Panc1 (cell line): ENCODE results near the gene SOX5. TPM values are rescaled to one million over a fixed set of nuclear protein-coding genes. Genes with fewer than 3 reads are reported as not detected.

Source experiments
- ATAC-seq: fragments of 200-7000 bp; cut with Tn5 transposase; 2 replicates; pipeline ENCODE4 v1.9.1; 2020; ENCODE audit warnings: mild to moderate bottlenecking, moderate library complexity
- BruUV-seq: library from RNA; stranded (reverse); fragments of 400-500 nt; replicated peaks from 2 replicates; lab custom pipeline; 2021; lab: Mats Ljungman, UMichigan
- CTCF ChIA-PET: fragments of 300-600 bp; sonication (Branson Sonifier 250); formaldehyde crosslinking; loops from one replicate; lab custom pipeline; 2022; ENCODE audit warnings: antibody characterized with exemption; lab: Charles Lee
- POLR2A ChIA-PET: fragments of 300-600 bp; sonication (Branson Sonifier 250); formaldehyde crosslinking; loops from one replicate; lab custom pipeline; 2022; ENCODE audit warnings: antibody characterized with exemption; lab: Charles Lee
- DNase-seq: peaks from one replicate; pipeline ENCODE4 v3.0.0-alpha.2; 2010; ENCODE audit warnings: low read depth, low spot score
- H3K27ac ChIP-seq: 2 replicates; pipeline ENCODE4 v1.5.1; 2011; ENCODE audit warnings: mild to moderate bottlenecking, low read length, inconsistent platforms
- H3K27me3 ChIP-seq: fragments of 200-500 bp; sonication (Bioruptor generic); 2 replicates; pipeline ENCODE4 v1.6.0; 2014; ENCODE audit warnings: low read length, inconsistent platforms; ENCODE audit not compliant: control insufficient read depth, insufficient read depth
- H3K36me3 ChIP-seq: fragments of 200-500 bp; sonication (Bioruptor generic); 2 replicates; pipeline ENCODE4 v1.5.1; 2014; ENCODE audit warnings: inconsistent platforms, mild to moderate bottlenecking, low read length, moderate library complexity; ENCODE audit not compliant: control insufficient read depth, insufficient read depth
- H3K4me1 ChIP-seq: 2 replicates; pipeline ENCODE4 v1.5.1; 2011; ENCODE audit warnings: inconsistent platforms, mild to moderate bottlenecking, low read length, moderate library complexity; ENCODE audit not compliant: control insufficient read depth, insufficient read depth
- H3K4me3 ChIP-seq, 2 experiments: 2 replicates each; pipeline ENCODE4 v1.5.1; 2011 to 2012; ENCODE audit warnings: low read depth in 2 of 2, low read length in 2 of 2, mild to moderate bottlenecking in 2 of 2, inconsistent platforms in 1 of 2, moderate library complexity in 1 of 2
- H3K9me3 ChIP-seq: fragments of 200-500 bp; sonication (Bioruptor generic); 2 replicates; pipeline ENCODE4 v1.5.1; 2014; ENCODE audit warnings: low read depth, mild to moderate bottlenecking, inconsistent platforms, low read length, moderate library complexity; ENCODE audit not compliant: control insufficient read depth, insufficient read depth
- CTCF ChIP-seq: fragments of 450-650 bp; IDR thresholded peaks from 2 replicates; pipeline ENCODE4 v1.5.1; 2017; ENCODE audit warnings: mild to moderate bottlenecking
- POLR2AphosphoS5 ChIP-seq: IDR thresholded peaks from 2 replicates; pipeline ENCODE4 v1.6.1; 2012; ENCODE audit warnings: mild to moderate bottlenecking, low read depth, low read length, moderate library complexity
- REST ChIP-seq, 2 experiments: IDR thresholded peaks; 2 replicates each; pipeline ENCODE4 v1.6.1; 2011 to 2012; ENCODE audit warnings: low read depth in 2 of 2, control low read depth in 1 of 2, low read length in 1 of 2, mild to moderate bottlenecking in 1 of 2, moderate library complexity in 1 of 2; ENCODE audit not compliant: insufficient read depth in 1 of 2
- SIN3A ChIP-seq: IDR thresholded peaks from 2 replicates; pipeline ENCODE4 v1.6.1; 2012; ENCODE audit warnings: low read depth, mild to moderate bottlenecking, low read length, moderate library complexity, borderline replicate concordance; ENCODE audit not compliant: insufficient read depth
- TCF7L2 ChIP-seq: IDR thresholded peaks from 2 replicates; pipeline ENCODE4 v1.6.1; 2011; ENCODE audit warnings: mild to moderate bottlenecking, low read depth, low read length, inconsistent platforms
- in situ Hi-C: cut with HindIII; loops from 2 replicates; pipeline ENCODE4 v1.10.0; 2016; ENCODE audit warnings: low sequenced_read_pairs, low pct_unique_long_range_greater_than_20kb
- intact Hi-C: fragments of 100-400 bp; cut with micrococcal nuclease; formaldehyde crosslinking; loops from one replicate; pipeline ENCODE4 v1.10.0; 2022; ENCODE audit not compliant: unreplicated experiment
- total RNA-seq: library from RNA; stranded (reverse); gene quantifications from one replicate; pipeline ENCODE4 v1.2.1, GENCODE V29; 2021; ENCODE audit not compliant: unreplicated experiment

The SOX5 gene
- total RNA-seq, 1 experiment from 2014 or later = 0.23 TPM

- intact Hi-C loops = no loop called here
- no peak for ATAC-seq
Measured at GRCh38 chr12:23887055-23887835, 62.2 kb downstream of the SOX5 start.

GRCh38 chr12:23885394-23885793 lies 64.1 kb downstream of the SOX5 start:
- in situ Hi-C loops (no loop called here), intact Hi-C loops (no loop called here)
- ChIA-PET CTCF (no interaction called here), POLR2A (no interaction called here)
- no peak overlapping the region for H3K27ac ChIP-seq
- no peaks in the 10 kb centered on the region for H3K27me3 ChIP-seq
- no peak for TF ChIP-seq SIN3A
- H3K36me3 ChIP-seq = no peaks in the 10 kb centered on the region
- DNase-seq (no peak), ATAC-seq (no peak)
- H3K4me3 ChIP-seq = no peak overlapping the region
- H3K4me1 ChIP-seq = no peaks in the 10 kb centered on the region
- no peaks in the 10 kb centered on the region for H3K9me3 ChIP-seq
- BruUV-seq = no TSS peak

More at GRCh38 chr12:23887055-23887835, 62.2 kb downstream of the SOX5 start:
- Histone ChIP-seq H3K4me1 (no peaks in the 10 kb centered on the region), H3K27ac (no peak overlapping the region), H3K36me3 (no peaks in the 10 kb centered on the region), H3K9me3 (no peaks in the 10 kb centered on the region), H3K27me3 (no peaks in the 10 kb centered on the region), H3K4me3 (no peak overlapping the region)
- TF ChIP-seq SIN3A (no peak), POLR2AphosphoS5 (no peak), CTCF (no peak), REST (IDR thresholded peaks at IDR 0.05; ENCODE audit: insufficient read depth in 1 of 2, low read depth in 2 of 2, low read length in 1 of 2) (no peak), TCF7L2 (no peak)
- in situ Hi-C loops = no loop called here
- no TSS peak for BruUV-seq
- CTCF ChIA-PET = no interaction called here
- no peak for DNase-seq
- POLR2A ChIA-PET = no interaction called here

- ChIA-PET CTCF (no interaction called here), POLR2A (no interaction called here)
- H3K27me3 ChIP-seq = no peaks in the 10 kb centered on the region
- H3K4me3 ChIP-seq = no peak overlapping the region
- H3K27ac ChIP-seq = no peak overlapping the region
- no TSS peak for BruUV-seq
- no peak for TF ChIP-seq SIN3A
- no peak for TF ChIP-seq REST (IDR thresholded peaks at IDR 0.05; ENCODE audit: insufficient read depth in 1 of 2, low read depth in 2 of 2, low read length in 1 of 2)
- no peak for TF ChIP-seq POLR2AphosphoS5
- no peak for TF ChIP-seq CTCF
- no peak for TF ChIP-seq TCF7L2
- intact Hi-C loops = no loop called here
- H3K36me3 ChIP-seq = no peaks in the 10 kb centered on the region
- no peaks in the 10 kb centered on the region for H3K4me1 ChIP-seq
- DNase-seq (no peak), ATAC-seq (no peak)
- in situ Hi-C loops = no loop called here
- no peaks in the 10 kb centered on the region for H3K9me3 ChIP-seq
Measured at GRCh38 chr12:23884909-23885308, 64.6 kb downstream of the SOX5 start.
